Activated CD8-positive, alpha-beta memory T cell treated with anti-CD3 and anti-CD28 coated beads, Interleukin-2, amount 50 U/mL, for 24 hours (primary cell): ENCODE measurements around the gene ZNF530.

ENCODE experiments used
- DNase-seq: peaks from one replicate; pipeline ENCODE4 v3.0.0-alpha.2; 2020; ENCODE audit errors: extremely low read depth

Gene ZNF530

GRCh38 chr19:57613941-57614743 is 14.5 kb downstream of the ZNF530 start, which contains the start of gene ZNF134:
ZNF134 (plus strand) TSS chr19:57614242; CDS start chr19:57619469, 5,227 bp downstream.
- peak; percentile 75 for DNase-seq

GRCh38 chr19:57615346-57615745 is 15.7 kb downstream of the ZNF530 start:
- no peak for DNase-seq

- DNase-seq = no peak
Observed at GRCh38 chr19:57620673-57621348, 21.1 kb downstream of the ZNF530 start.

GRCh38 chr19:57623091-57623490 is 23.4 kb downstream of the ZNF530 start:
- no peak for DNase-seq

- DNase-seq = peak; percentile 70
Observed at GRCh38 chr19:57632987-57633831, 33.5 kb downstream of the ZNF530 start, which contains the start of gene ZNF211. ZNF211 (plus strand) TSS chr19:57633168; CDS start chr19:57633347, 179 bp downstream.

GRCh38 chr19:57633832-57634131 is 34.1 kb downstream of the ZNF530 start:
- no peak for DNase-seq

- DNase-seq = no peak
Observed at GRCh38 chr19:57637379-57637778, 37.7 kb downstream of the ZNF530 start.

GRCh38 chr19:57641715-57642234 is 42.1 kb downstream of the ZNF530 start:
- no peak for DNase-seq

GRCh38 chr19:57642396-57643046 is 42.8 kb downstream of the ZNF530 start:
- no peak for DNase-seq

GRCh38 chr19:57643734-57644133 is 44.0 kb downstream of the ZNF530 start:
- DNase-seq = no peak

GRCh38 chr19:57648331-57649003 is 48.8 kb downstream of the ZNF530 start:
- DNase-seq = no peak

- no peak for DNase-seq
Observed at GRCh38 chr19:57651654-57651996, 51.9 kb downstream of the ZNF530 start.

GRCh38 chr19:57653689-57654088 is 54.0 kb downstream of the ZNF530 start:
- DNase-seq = no peak

GRCh38 chr19:57655443-57655842 is 55.8 kb downstream of the ZNF530 start:
- no peak for DNase-seq

GRCh38 chr19:57656346-57656745 is 56.7 kb downstream of the ZNF530 start:
- no peak for DNase-seq
